Measurements from ENCODE around the gene AGGF1.

DNA sequence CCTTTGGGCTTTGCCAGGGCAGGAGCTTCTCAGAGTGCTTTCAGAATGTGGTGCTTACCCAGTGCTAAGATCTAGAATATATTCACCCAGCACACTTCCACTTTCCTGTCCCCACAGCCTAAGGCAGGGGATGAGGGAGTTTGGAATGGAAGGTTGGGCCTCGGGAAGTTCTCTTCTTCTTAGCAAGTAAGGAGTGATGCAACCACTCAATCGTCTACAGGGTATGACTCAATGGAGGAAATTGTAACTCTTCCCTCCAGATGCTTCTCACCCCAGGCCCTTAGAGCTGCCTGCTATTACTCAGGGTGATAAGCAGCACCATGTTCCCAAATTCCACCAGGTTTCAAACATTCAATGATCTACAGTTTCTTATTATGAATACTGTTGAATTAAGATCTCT, 30.8 kb upstream of the AGGF1 start:
- TF ChIP-seq MYC (IDR thresholded peaks at IDR 0.05; ENCODE audit: borderline replicate concordance, low read length) (no peak), SREBF2 (IDR thresholded peaks at IDR 0.05) (no peak), HMGXB4 (CRISPR knock-in tag; IDR thresholded peaks at IDR 0.05; ENCODE audit: borderline replicate concordance) (no peak), HEYL (CRISPR knock-in tag; IDR thresholded peaks at IDR 0.05) (no peak), MAX (IDR thresholded peaks at IDR 0.05) (no peak)
